ENCODE data around the gene SARS1.

GRCh38 chr1:109201123-109201703 lies 12.5 kb upstream of the SARS1 start:
- TF ChIP-seq CTCF (IDR thresholded peaks at IDR 0.05; ENCODE audit: insufficient read depth, low read length) (no peak), GABPA (IDR thresholded peaks at IDR 0.05; ENCODE audit: low read depth) (no peak), POLR2AphosphoS5 (IDR thresholded peaks at IDR 0.05; ENCODE audit: low read depth) (no peak)

Data from HL-60 (cell line).